GM12878 (cell line): Measurements from ENCODE around the gene COMT.

Source experiments
- CTCF ChIP-seq, 3 experiments: IDR thresholded peaks in 2 of 3; conservative IDR thresholded peaks in 1 of 3; 2 replicates each; pipeline ENCODE4 v1.5.1; 2011; ENCODE audit warnings: low read depth in 3 of 3, low read length in 3 of 3, mild to moderate bottlenecking in 3 of 3, control low read depth in 2 of 3, moderate library complexity in 2 of 3, inconsistent platforms in 1 of 3, mixed read lengths in 1 of 3; ENCODE audit not compliant: control insufficient read depth in 2 of 3, insufficient read depth in 1 of 3; ENCODE audit errors: extremely low read depth in 1 of 3
- EGR1 ChIP-seq, 2 experiments: IDR thresholded peaks; 1 replicate in 1 of 2; 2 replicates in 1 of 2; pipeline ENCODE4 v1.6.1; 2011 to 2012; ENCODE audit warnings: low read depth in 2 of 2, low read length in 2 of 2, borderline replicate concordance in 1 of 2, mild to moderate bottlenecking in 1 of 2, moderate library complexity in 1 of 2
- MEF2A ChIP-seq: IDR thresholded peaks from 2 replicates; pipeline ENCODE4 v1.6.1; 2011; ENCODE audit warnings: low read depth, mild to moderate bottlenecking, low read length, moderate library complexity; ENCODE audit not compliant: insufficient read depth
- MYC ChIP-seq: IDR thresholded peaks from 2 replicates; pipeline ENCODE4 v1.6.1; 2011; ENCODE audit warnings: mild to moderate bottlenecking, low read length, moderate library complexity, inconsistent platforms; ENCODE audit not compliant: insufficient read depth, insufficient replicate concordance, insufficient read length, severe bottlenecking
- NBN ChIP-seq: fragments of 450-650 bp; IDR thresholded peaks from 2 replicates; pipeline ENCODE4 v1.6.1; 2016
- NR2C2 ChIP-seq: IDR thresholded peaks from 2 replicates; pipeline ENCODE4 v1.6.1; 2011; ENCODE audit warnings: borderline replicate concordance, low read depth; ENCODE audit not compliant: control insufficient read depth, insufficient read length
- RAD21 ChIP-seq: IDR thresholded peaks from 2 replicates; pipeline ENCODE4 v1.6.1; 2011; ENCODE audit warnings: mild to moderate bottlenecking, low read depth, low read length, moderate library complexity; ENCODE audit not compliant: insufficient read depth
- RAD51 ChIP-seq: fragments of 450-650 bp; IDR thresholded peaks from 2 replicates; pipeline ENCODE4 v1.6.1; 2016; ENCODE audit warnings: moderate library complexity, mild to moderate bottlenecking, inconsistent platforms
- RELA ChIP-seq: fragments of 450-650 bp; IDR thresholded peaks from 2 replicates; pipeline ENCODE4 v1.8.0; 2014; ENCODE audit warnings: borderline replicate concordance; ENCODE audit not compliant: partially characterized antibody
- TAF1 ChIP-seq: IDR thresholded peaks from 2 replicates; pipeline ENCODE4 v1.6.1; 2011; ENCODE audit warnings: mild to moderate bottlenecking, low read depth, low read length, borderline replicate concordance
- TCF7 ChIP-seq: IDR thresholded peaks from 2 replicates; pipeline ENCODE4 v1.6.1; 2014; ENCODE audit warnings: antibody characterized with exemption, borderline replicate concordance
- ZNF274 ChIP-seq: IDR thresholded peaks from one replicate; pipeline ENCODE4 v1.8.0; 2011; ENCODE audit not compliant: insufficient read length, insufficient read depth
- TF ChIP-seq, protein P1 (sequence below): fragments of 450-650 bp; conservative IDR thresholded peaks from 2 replicates; pipeline ENCODE4 v1.6.1; 2017; ENCODE audit warnings: mild to moderate bottlenecking, moderate library complexity

DNA sequence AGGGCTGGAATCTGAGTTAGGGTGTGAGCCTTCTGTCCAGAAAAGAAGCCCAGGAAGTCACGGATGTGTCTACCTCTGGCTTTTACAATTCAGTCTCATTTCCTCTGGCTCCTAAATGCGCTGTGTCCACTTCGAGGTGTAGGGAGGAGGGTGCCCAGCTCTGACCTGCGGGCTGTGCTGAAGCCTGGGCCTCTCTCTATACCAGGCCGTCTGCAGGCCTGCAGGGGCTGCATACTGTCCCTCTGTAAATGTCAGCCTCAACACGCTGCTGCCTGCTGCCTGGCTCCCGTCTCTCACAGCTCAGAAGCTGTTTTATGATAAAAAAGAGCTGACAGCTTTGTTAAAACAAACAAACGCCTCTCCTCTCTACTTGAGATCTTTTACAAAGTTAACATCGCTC is 60.6 kb downstream of the COMT start:
- no peak for TF ChIP-seq RAD21
- TF ChIP-seq EGR1 (IDR thresholded peaks at IDR 0.05; ENCODE audit: borderline replicate concordance in 1 of 2, low read depth in 2 of 2, low read length in 2 of 2) = no peak
- TF ChIP-seq, protein P1, sequence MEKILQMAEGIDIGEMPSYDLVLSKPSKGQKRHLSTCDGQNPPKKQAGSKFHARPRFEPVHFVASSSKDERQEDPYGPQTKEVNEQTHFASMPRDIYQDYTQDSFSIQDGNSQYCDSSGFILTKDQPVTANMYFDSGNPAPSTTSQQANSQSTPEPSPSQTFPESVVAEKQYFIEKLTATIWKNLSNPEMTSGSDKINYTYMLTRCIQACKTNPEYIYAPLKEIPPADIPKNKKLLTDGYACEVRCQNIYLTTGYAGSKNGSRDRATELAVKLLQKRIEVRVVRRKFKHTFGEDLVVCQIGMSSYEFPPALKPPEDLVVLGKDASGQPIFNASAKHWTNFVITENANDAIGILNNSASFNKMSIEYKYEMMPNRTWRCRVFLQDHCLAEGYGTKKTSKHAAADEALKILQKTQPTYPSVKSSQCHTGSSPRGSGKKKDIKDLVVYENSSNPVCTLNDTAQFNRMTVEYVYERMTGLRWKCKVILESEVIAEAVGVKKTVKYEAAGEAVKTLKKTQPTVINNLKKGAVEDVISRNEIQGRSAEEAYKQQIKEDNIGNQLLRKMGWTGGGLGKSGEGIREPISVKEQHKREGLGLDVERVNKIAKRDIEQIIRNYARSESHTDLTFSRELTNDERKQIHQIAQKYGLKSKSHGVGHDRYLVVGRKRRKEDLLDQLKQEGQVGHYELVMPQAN = no peak
- TF ChIP-seq NR2C2 = no peak
- no peak for TF ChIP-seq TAF1
- no peak for TF ChIP-seq RELA
- TF ChIP-seq TCF7 = no peak
- TF ChIP-seq CTCF (IDR thresholded peaks at IDR 0.05 in 2 of 3, conservative IDR thresholded peaks at IDR 0.05 in 1 of 3; ENCODE audit: control insufficient read depth in 2 of 3, extremely low read depth in 1 of 3, insufficient read depth in 1 of 3, low read depth in 3 of 3, low read length in 3 of 3) = no peak
- TF ChIP-seq NBN = no peak
- no peak for TF ChIP-seq RAD51
- no peak for TF ChIP-seq MEF2A
- no peak for TF ChIP-seq MYC
- TF ChIP-seq ZNF274 = no peak
